Loucy (cell line): ENCODE measurements around the gene PKP4.

Experiments used
- H2AFZ ChIP-seq: fragments of 200-600 bp; sonication (generic); 2 replicates; pipeline ENCODE4 v1.6.0; 2016; ENCODE audit warnings: antibody characterized with exemption, mild to moderate bottlenecking, low read length, moderate library complexity
- H3F3A ChIP-seq: fragments of 200-600 bp; 2 replicates; pipeline ENCODE4 v1.6.0; 2016; ENCODE audit warnings: antibody characterized with exemption, low read depth, mild to moderate bottlenecking
- H3K27me3 ChIP-seq: fragments of 200-600 bp; sonication (generic); 2 replicates; pipeline ENCODE4 v1.6.1; 2014; ENCODE audit warnings: low read length, mild to moderate bottlenecking; ENCODE audit not compliant: insufficient read depth, poor library complexity, severe bottlenecking
- H3K36me3 ChIP-seq: fragments of 200-600 bp; sonication (generic); 2 replicates; pipeline ENCODE4 v1.6.1; 2016; ENCODE audit warnings: low read length; ENCODE audit not compliant: insufficient read depth
- H3K4me1 ChIP-seq: fragments of 200-600 bp; sonication (generic); 2 replicates; pipeline ENCODE4 v1.5.1; 2014; ENCODE audit warnings: low read length, mild to moderate bottlenecking; ENCODE audit not compliant: insufficient read depth, poor library complexity, severe bottlenecking
- H3K4me2 ChIP-seq: fragments of 200-600 bp; sonication (generic); 2 replicates; pipeline ENCODE4 v1.6.0; 2014; ENCODE audit warnings: antibody characterized with exemption, low read length, low read depth, mild to moderate bottlenecking; ENCODE audit not compliant: poor library complexity, severe bottlenecking
- H3K4me3 ChIP-seq: fragments of 200-600 bp; sonication (generic); 2 replicates; pipeline ENCODE4 v1.5.1; 2014; ENCODE audit warnings: low read length, mild to moderate bottlenecking, mixed read lengths; ENCODE audit not compliant: poor library complexity, severe bottlenecking
- H3K79me2 ChIP-seq: fragments of 200-600 bp; sonication (generic); 2 replicates; pipeline ENCODE4 v1.6.1; 2014; ENCODE audit warnings: low read length; ENCODE audit not compliant: insufficient read depth
- H3K9ac ChIP-seq: fragments of 200-600 bp; sonication (generic); 2 replicates; pipeline ENCODE4 v1.6.0; 2014; ENCODE audit warnings: mild to moderate bottlenecking, low read depth, low read length, moderate library complexity; ENCODE audit not compliant: poor library complexity, severe bottlenecking
- H3K9me2 ChIP-seq: fragments of 200-600 bp; sonication (generic); replicated peaks from 2 replicates; pipeline ENCODE4 v1.6.1; 2016; ENCODE audit warnings: low read depth, low read length, mixed read lengths
- H3K9me3 ChIP-seq: fragments of 200-600 bp; sonication (generic); 2 replicates; pipeline ENCODE4 v1.6.1; 2014; ENCODE audit warnings: mild to moderate bottlenecking, antibody characterized with exemption, low read length, low read depth; ENCODE audit not compliant: insufficient read depth
- H4K20me1 ChIP-seq: fragments of 200-600 bp; sonication (generic); 2 replicates; pipeline ENCODE4 v1.6.0; 2014; ENCODE audit warnings: antibody characterized with exemption, low read length, mild to moderate bottlenecking; ENCODE audit not compliant: insufficient read depth, poor library complexity, severe bottlenecking
- CTCF ChIP-seq: fragments of 200-600 bp; sonication (generic); conservative IDR thresholded peaks from 2 replicates; pipeline ENCODE4 v1.5.1; 2014; ENCODE audit warnings: mild to moderate bottlenecking, antibody characterized with exemption, low read length
- EZH2phosphoT487 ChIP-seq: fragments of 200-600 bp; IDR thresholded peaks from 2 replicates; pipeline ENCODE4 v1.6.1; 2018; ENCODE audit warnings: antibody characterized with exemption, mild to moderate bottlenecking, moderate library complexity, borderline replicate concordance

Gene PKP4

GRCh38 chr2:158501301-158501700, 44.5 kb downstream of the PKP4 start:
- Histone ChIP-seq H3K9me2 (no peaks in the 10 kb centered on the region), H3K4me2 (no peak overlapping the region), H4K20me1 (no peaks in the 10 kb centered on the region), H2AFZ (no peak overlapping the region), H3K9ac (no peak overlapping the region), H3F3A (no peaks in the 10 kb centered on the region), H3K79me2 (0 out of 2 replicates have a peak, but pooled peaks cover 10% of the 10 kb centered on the region), H3K36me3 (no peaks in the 10 kb centered on the region), H3K4me3 (no peak overlapping the region), H3K9me3 (no peaks in the 10 kb centered on the region), H3K4me1 (no peaks in the 10 kb centered on the region), H3K27me3 (no peaks in the 10 kb centered on the region)
- TF ChIP-seq CTCF = no peak
- no peak for TF ChIP-seq EZH2phosphoT487

GRCh38 chr2:158502974-158503373, 46.2 kb downstream of the PKP4 start:
- H3K27me3 ChIP-seq = no peaks in the 10 kb centered on the region
- 0 out of 2 replicates have a peak, but pooled peaks cover 11% of the 10 kb centered on the region for H3K79me2 ChIP-seq
- no peak overlapping the region for H3K4me2 ChIP-seq
- no peak overlapping the region for H2AFZ ChIP-seq
- no peaks in the 10 kb centered on the region for H3F3A ChIP-seq
- no peak overlapping the region for H3K9ac ChIP-seq
- H3K36me3 ChIP-seq = no peaks in the 10 kb centered on the region
- no peak for TF ChIP-seq CTCF
- TF ChIP-seq EZH2phosphoT487 = no peak
- no peaks in the 10 kb centered on the region for H3K9me2 ChIP-seq
- no peaks in the 10 kb centered on the region for H3K4me1 ChIP-seq
- H3K4me3 ChIP-seq = no peak overlapping the region
- no peaks in the 10 kb centered on the region for H4K20me1 ChIP-seq
- H3K9me3 ChIP-seq = no peaks in the 10 kb centered on the region

GRCh38 chr2:158504088-158504487, 47.3 kb downstream of the PKP4 start:
- Histone ChIP-seq H3K9me2 (no peaks in the 10 kb centered on the region), H3K27me3 (no peaks in the 10 kb centered on the region), H3K79me2 (0 out of 2 replicates have a peak, but pooled peaks cover 15% of the 10 kb centered on the region), H3K4me2 (no peak overlapping the region), H3K9ac (no peak overlapping the region), H3K4me1 (no peaks in the 10 kb centered on the region), H2AFZ (no peak overlapping the region), H3F3A (no peaks in the 10 kb centered on the region), H3K4me3 (no peak overlapping the region), H3K9me3 (no peaks in the 10 kb centered on the region), H4K20me1 (no peaks in the 10 kb centered on the region), H3K36me3 (no peaks in the 10 kb centered on the region)
- TF ChIP-seq CTCF (no peak), EZH2phosphoT487 (no peak)
